Measurements from ENCODE around the gene DRC1. TPM values are rescaled to one million over a fixed set of nuclear protein-coding genes. Genes with fewer than 3 reads are reported as not detected.

Gene DRC1
- total and polyA plus RNA-seq, 4 donors: 2.5 to 18.4 (median 8.8) TPM

- Histone ChIP-seq H3K27ac (ENCODE audit: low read depth in 1 of 2, low read length in 1 of 2) (no peak overlapping the region), H3K36me3 (ENCODE audit: control insufficient read depth in 4 of 4, insufficient read depth in 4 of 4, low read length in 4 of 4) (no peaks in the 10 kb centered on the region), H3K4me3 (no peak overlapping the region), H3K9me3 (ENCODE audit: control insufficient read depth in 4 of 4, insufficient read depth in 3 of 4, low read length in 3 of 4) (no peaks in the 10 kb centered on the region), H3K9ac (ENCODE audit: insufficient read depth in 1 of 2, low read length in 2 of 2) (no peak overlapping the region), H3K4me1 (ENCODE audit: control insufficient read depth in 5 of 5, insufficient read depth in 5 of 5, low read length in 5 of 5) (no peaks in the 10 kb centered on the region), H3K27me3 (ENCODE audit: control insufficient read depth in 3 of 3, insufficient read depth in 3 of 3, low read length in 2 of 3) (no peaks in the 10 kb centered on the region)
- DNase-seq (no peak), ATAC-seq (ENCODE audit: insufficient read depth, low FRiP score) (no peak)
- WGBS, 2 donors: 63 to 70% methylated on average over 5 of the region's 5 CpGs
- no peak for TF ChIP-seq CTCF (IDR thresholded peaks at IDR 0.05; ENCODE audit: control extremely low read depth, extremely low read depth)
Measured at GRCh38 chr2:26438926-26439325, 37.2 kb downstream of the DRC1 start.

GRCh38 chr2:26442301-26442700 lies 40.6 kb downstream of the DRC1 start:
- H3K9ac ChIP-seq (ENCODE audit: insufficient read depth in 1 of 2, low read length in 2 of 2): no peak overlapping the region
- no peaks in the 10 kb centered on the region for H3K36me3 ChIP-seq (ENCODE audit: control insufficient read depth in 4 of 4, insufficient read depth in 4 of 4, low read length in 4 of 4)
- no peak for DNase-seq
- ATAC-seq (ENCODE audit: insufficient read depth, low FRiP score): no peak
- WGBS, 2 donors: 84 to 94% methylated on average over 2 of the region's 2 CpGs
- no peaks in the 10 kb centered on the region for H3K9me3 ChIP-seq (ENCODE audit: control insufficient read depth in 4 of 4, insufficient read depth in 3 of 4, low read length in 3 of 4)
- no peak for TF ChIP-seq CTCF (IDR thresholded peaks at IDR 0.05; ENCODE audit: control extremely low read depth, extremely low read depth)
- H3K4me1 ChIP-seq (ENCODE audit: control insufficient read depth in 5 of 5, insufficient read depth in 5 of 5, low read length in 5 of 5): no peaks in the 10 kb centered on the region
- no peaks in the 10 kb centered on the region for H3K27me3 ChIP-seq (ENCODE audit: control insufficient read depth in 3 of 3, insufficient read depth in 3 of 3, low read length in 2 of 3)
- no peak overlapping the region for H3K27ac ChIP-seq (ENCODE audit: low read depth in 1 of 2, low read length in 1 of 2)
- no peak overlapping the region for H3K4me3 ChIP-seq

GRCh38 chr2:26442707-26443106 lies 41.0 kb downstream of the DRC1 start:
- Histone ChIP-seq H3K27me3 (ENCODE audit: control insufficient read depth in 3 of 3, insufficient read depth in 3 of 3, low read length in 2 of 3) (no peaks in the 10 kb centered on the region), H3K4me1 (ENCODE audit: control insufficient read depth in 5 of 5, insufficient read depth in 5 of 5, low read length in 5 of 5) (no peaks in the 10 kb centered on the region), H3K9ac (ENCODE audit: insufficient read depth in 1 of 2, low read length in 2 of 2) (no peak overlapping the region), H3K36me3 (ENCODE audit: control insufficient read depth in 4 of 4, insufficient read depth in 4 of 4, low read length in 4 of 4) (no peaks in the 10 kb centered on the region), H3K9me3 (ENCODE audit: control insufficient read depth in 4 of 4, insufficient read depth in 3 of 4, low read length in 3 of 4) (no peaks in the 10 kb centered on the region), H3K27ac (ENCODE audit: low read depth in 1 of 2, low read length in 1 of 2) (no peak overlapping the region), H3K4me3 (no peak overlapping the region)
- no peak for TF ChIP-seq CTCF (IDR thresholded peaks at IDR 0.05; ENCODE audit: control extremely low read depth, extremely low read depth)
- no peak for ATAC-seq (ENCODE audit: insufficient read depth, low FRiP score)
- DNase-seq: no peak
- 70 to 79% methylated on average over 3 of the region's 3 CpGs for whole genome bisulfite sequencing, 2 donors

- ATAC-seq (ENCODE audit: insufficient read depth, low FRiP score) (no peak), DNase-seq (no peak)
- no peaks in the 10 kb centered on the region for H3K4me1 ChIP-seq (ENCODE audit: control insufficient read depth in 5 of 5, insufficient read depth in 5 of 5, low read length in 5 of 5)
- no peaks in the 10 kb centered on the region for H3K36me3 ChIP-seq (ENCODE audit: control insufficient read depth in 4 of 4, insufficient read depth in 4 of 4, low read length in 4 of 4)
- TF ChIP-seq CTCF (IDR thresholded peaks at IDR 0.05; ENCODE audit: control extremely low read depth, extremely low read depth): no peak
- H3K27me3 ChIP-seq (ENCODE audit: control insufficient read depth in 3 of 3, insufficient read depth in 3 of 3, low read length in 2 of 3): no peaks in the 10 kb centered on the region
- no peak overlapping the region for H3K9ac ChIP-seq (ENCODE audit: insufficient read depth in 1 of 2, low read length in 2 of 2)
- H3K4me3 ChIP-seq: no peak overlapping the region
- no peaks in the 10 kb centered on the region for H3K9me3 ChIP-seq (ENCODE audit: control insufficient read depth in 4 of 4, insufficient read depth in 3 of 4, low read length in 3 of 4)
- H3K27ac ChIP-seq (ENCODE audit: low read depth in 1 of 2, low read length in 1 of 2): no peak overlapping the region
- 80 to 87% methylated on average over 7 of the region's 7 CpGs for WGBS, 2 donors
Measured at GRCh38 chr2:26444236-26444635, 42.5 kb downstream of the DRC1 start.
